Coronary artery (tissue), 2 donors: ENCODE data around the gene NDUFS6.

Experiments
- DNase-seq: peaks from one replicate; pipeline ENCODE4 v3.0.0-alpha.2; 2017; ENCODE audit warnings: low spot score
- H3K27ac ChIP-seq, 2 donors: fragments of 200-600 bp; sonication (generic); one replicate each; pipeline ENCODE4 v1.5.1; 2016 to 2019
- H3K4me3 ChIP-seq: fragments of 200-600 bp; sonication (generic); 2 replicates; pipeline ENCODE4 v1.5.1; 2016; ENCODE audit warnings: mild to moderate bottlenecking, moderate library complexity
- TF ChIP-seq, protein P1 (sequence below): fragments of 200-600 bp; sonication (generic); IDR thresholded peaks from one replicate; pipeline ENCODE4 v1.5.1; 2019; ENCODE audit warnings: antibody characterized with exemption

The NDUFS6 gene

DNA sequence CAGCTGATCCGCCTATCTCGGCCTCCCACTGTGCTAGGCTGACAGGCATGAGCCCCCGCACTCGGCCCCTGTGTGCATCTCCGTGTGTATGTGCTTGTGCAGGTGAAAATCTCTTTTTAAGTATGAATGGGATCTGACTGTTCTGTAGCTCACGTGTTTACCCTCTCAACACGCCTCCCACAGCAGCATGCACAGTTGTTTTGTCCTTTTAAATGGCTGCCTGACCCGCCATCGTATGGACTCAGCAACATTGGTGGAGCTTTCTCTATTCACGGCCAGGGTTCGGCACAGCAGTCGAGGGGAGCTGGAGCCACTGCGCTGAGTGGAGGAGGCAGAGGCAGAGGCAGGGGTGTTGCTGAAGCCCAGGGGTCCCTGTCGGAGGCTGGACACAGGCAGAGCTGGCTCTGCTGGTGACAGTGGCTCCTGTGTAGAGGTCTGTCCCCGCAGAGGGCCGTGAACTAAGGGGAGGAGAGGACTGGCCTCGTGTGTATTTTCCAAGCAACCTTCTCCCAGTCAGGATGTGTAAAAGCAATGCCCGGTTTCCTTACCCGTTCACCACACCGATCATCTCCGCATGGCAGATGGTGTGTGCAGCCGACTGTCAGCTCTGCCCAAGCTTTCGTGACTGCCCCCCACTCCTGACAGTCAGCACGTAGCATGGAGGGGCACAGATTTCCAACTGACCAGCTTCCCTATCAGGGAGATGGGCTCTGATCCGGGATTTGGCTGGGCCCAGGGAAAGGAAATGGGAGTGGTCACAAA is 38.9 kb upstream of the NDUFS6 start:
- DNase-seq, result peak; percentile 56
- TF ChIP-seq, protein P1, sequence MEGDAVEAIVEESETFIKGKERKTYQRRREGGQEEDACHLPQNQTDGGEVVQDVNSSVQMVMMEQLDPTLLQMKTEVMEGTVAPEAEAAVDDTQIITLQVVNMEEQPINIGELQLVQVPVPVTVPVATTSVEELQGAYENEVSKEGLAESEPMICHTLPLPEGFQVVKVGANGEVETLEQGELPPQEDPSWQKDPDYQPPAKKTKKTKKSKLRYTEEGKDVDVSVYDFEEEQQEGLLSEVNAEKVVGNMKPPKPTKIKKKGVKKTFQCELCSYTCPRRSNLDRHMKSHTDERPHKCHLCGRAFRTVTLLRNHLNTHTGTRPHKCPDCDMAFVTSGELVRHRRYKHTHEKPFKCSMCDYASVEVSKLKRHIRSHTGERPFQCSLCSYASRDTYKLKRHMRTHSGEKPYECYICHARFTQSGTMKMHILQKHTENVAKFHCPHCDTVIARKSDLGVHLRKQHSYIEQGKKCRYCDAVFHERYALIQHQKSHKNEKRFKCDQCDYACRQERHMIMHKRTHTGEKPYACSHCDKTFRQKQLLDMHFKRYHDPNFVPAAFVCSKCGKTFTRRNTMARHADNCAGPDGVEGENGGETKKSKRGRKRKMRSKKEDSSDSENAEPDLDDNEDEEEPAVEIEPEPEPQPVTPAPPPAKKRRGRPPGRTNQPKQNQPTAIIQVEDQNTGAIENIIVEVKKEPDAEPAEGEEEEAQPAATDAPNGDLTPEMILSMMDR, result no peak
- no peak overlapping the region for H3K27ac ChIP-seq
- H3K4me3 ChIP-seq, result no peak overlapping the region

GRCh38 chr5:1762883-1763547 is 38.2 kb upstream of the NDUFS6 start:
- TF ChIP-seq, protein P1, result no peak
- Histone ChIP-seq H3K4me3 (no peak overlapping the region), H3K27ac (no peak overlapping the region)
- DNase-seq, result no peak

GRCh38 chr5:1763548-1763911 is 37.7 kb upstream of the NDUFS6 start:
- Histone ChIP-seq H3K27ac (no peak overlapping the region), H3K4me3 (no peak overlapping the region)
- TF ChIP-seq, protein P1, result no peak
- DNase-seq, result peak; percentile 33

GRCh38 chr5:1763960-1764605 is 37.1 kb upstream of the NDUFS6 start:
- peak; percentile 43 for DNase-seq
- no peak overlapping the region for H3K27ac ChIP-seq
- TF ChIP-seq, protein P1, result no peak
- H3K4me3 ChIP-seq, result no peak overlapping the region

DNA sequence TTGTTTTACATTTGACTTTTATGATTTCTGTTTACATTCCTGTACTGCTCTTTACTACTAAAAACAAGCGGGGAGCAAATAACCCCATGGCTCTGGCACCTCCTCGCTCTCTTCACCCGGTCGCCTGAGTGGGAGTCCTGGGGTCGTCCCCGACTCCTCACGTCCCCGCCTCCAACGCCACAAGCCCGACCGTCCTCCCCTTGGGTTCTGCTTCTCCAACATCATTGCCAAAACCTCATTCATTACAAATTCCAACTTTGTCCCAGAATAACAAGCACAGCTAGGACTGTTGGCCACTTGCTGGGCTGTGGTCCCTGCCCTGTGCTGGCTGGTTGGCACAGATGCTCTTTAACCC is 36.6 kb upstream of the NDUFS6 start:
- H3K27ac ChIP-seq, result no peak overlapping the region
- TF ChIP-seq, protein P1, result no peak
- no peak for DNase-seq
- H3K4me3 ChIP-seq, result no peak overlapping the region

DNA sequence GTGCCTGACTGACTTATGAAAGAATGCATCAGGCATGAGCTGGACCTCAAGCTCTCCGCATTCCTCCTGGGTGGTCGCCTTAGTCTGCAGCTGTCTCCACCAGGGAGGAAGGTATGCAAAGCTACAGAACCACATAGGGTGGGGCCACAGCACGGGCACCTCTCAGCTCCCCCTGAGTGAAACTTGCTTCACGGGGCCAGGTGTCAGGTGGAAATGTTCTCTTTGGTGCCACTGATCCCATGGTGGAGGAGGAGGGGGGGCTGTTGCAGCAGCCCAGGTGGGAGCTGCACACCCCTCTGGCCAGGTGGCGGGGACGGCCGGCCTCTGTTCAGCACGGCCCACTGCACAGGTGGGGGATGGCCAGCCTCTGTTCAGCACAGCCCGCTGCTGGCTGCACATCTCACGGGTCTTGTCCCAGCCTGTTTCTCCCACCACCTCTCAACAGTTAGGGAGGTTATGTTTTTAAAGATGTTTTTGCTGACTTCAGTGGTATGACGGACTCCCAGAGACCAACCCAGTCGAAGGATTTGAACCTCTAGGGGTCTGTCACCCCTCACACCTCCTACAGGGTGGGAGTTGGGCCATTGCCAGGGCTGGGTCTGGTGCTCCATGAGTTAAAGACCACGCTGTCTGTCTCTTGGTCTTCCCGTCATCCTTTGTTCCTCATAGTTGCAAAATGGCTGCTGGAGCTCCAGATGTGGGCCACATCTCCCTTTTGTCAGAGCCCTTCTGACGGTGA is 35.9 kb upstream of the NDUFS6 start:
- DNase-seq, result no peak

More for the DNA sequence above, 35.9 kb upstream of the NDUFS6 start:
- H3K4me3 ChIP-seq, result no peak overlapping the region
- no peak overlapping the region for H3K27ac ChIP-seq
- TF ChIP-seq, protein P1, result no peak
